Lower leg skin (tissue), 3 donors: Measurements from ENCODE around the gene EPB41L2.

ENCODE experiments used
- CTCF ChIP-seq, 3 donors: fragments of 450-650 bp; IDR thresholded peaks; one replicate each; pipeline ENCODE4 v1.5.1; 2016; ENCODE audit warnings: antibody characterized with exemption in 3 of 3, mild to moderate bottlenecking in 3 of 3, moderate library complexity in 2 of 3
- POLR2A ChIP-seq, 2 donors: fragments of 450-650 bp; IDR thresholded peaks; one replicate each; pipeline ENCODE4 v1.6.1; 2016 to 2017; ENCODE audit warnings: antibody characterized with exemption in 2 of 2, mild to moderate bottlenecking in 1 of 2, moderate library complexity in 1 of 2

- no peak for TF ChIP-seq CTCF (IDR thresholded peaks at IDR 0.05)
- no peak for TF ChIP-seq POLR2A (IDR thresholded peaks at IDR 0.05)
These were observed 96.6 kb downstream of the EPB41L2 start for GRCh38 chr6:130966344-130966980.
